22Rv1 (cell line): ENCODE results near the gene DIP2C.
"Not testable (repeated sequence)": the region's sequence is repeated elsewhere in the genome, so short reads cannot be mapped to it uniquely, and the experiment has no call there.

Experiments used
- H3K27ac ChIP-seq: fragments of 450-650 bp; 2 replicates; pipeline ENCODE4 v1.5.1; 2017
- ZFX ChIP-seq: fragments of 450-650 bp; IDR thresholded peaks from 2 replicates; pipeline ENCODE4 v1.6.1; 2017; ENCODE audit warnings: antibody characterized with exemption, borderline replicate concordance
- TF ChIP-seq, protein P1 (sequence below): fragments of 450-650 bp; IDR thresholded peaks from 2 replicates; pipeline ENCODE4 v1.5.1; 2017; ENCODE audit warnings: mild to moderate bottlenecking

Gene DIP2C

GRCh38 chr10:484441-484924, 205.0 kb downstream of the DIP2C start:
- no peak for TF ChIP-seq ZFX
- TF ChIP-seq, protein P1, sequence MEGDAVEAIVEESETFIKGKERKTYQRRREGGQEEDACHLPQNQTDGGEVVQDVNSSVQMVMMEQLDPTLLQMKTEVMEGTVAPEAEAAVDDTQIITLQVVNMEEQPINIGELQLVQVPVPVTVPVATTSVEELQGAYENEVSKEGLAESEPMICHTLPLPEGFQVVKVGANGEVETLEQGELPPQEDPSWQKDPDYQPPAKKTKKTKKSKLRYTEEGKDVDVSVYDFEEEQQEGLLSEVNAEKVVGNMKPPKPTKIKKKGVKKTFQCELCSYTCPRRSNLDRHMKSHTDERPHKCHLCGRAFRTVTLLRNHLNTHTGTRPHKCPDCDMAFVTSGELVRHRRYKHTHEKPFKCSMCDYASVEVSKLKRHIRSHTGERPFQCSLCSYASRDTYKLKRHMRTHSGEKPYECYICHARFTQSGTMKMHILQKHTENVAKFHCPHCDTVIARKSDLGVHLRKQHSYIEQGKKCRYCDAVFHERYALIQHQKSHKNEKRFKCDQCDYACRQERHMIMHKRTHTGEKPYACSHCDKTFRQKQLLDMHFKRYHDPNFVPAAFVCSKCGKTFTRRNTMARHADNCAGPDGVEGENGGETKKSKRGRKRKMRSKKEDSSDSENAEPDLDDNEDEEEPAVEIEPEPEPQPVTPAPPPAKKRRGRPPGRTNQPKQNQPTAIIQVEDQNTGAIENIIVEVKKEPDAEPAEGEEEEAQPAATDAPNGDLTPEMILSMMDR, result no peak
- H3K27ac ChIP-seq, result no peak overlapping the region

DNA sequence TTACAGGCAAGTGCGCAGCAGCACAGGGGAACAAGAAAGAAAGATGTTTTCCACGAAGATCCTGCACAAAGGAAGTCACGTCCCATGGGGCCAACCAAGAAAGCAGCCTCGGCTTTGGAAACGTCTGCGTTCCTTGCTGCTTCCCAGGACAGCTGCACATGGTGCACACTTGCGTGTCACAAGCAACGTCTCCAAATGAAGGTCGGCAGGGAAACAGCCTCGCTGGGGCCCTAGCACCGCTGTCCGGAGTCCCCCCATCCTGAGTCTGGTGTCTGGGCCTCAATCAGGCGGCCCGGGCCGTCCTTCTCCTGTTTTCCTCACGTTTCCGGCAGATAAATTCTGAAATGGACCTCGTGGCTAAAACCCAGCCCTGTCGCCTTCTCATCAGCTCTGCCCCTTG, 206.2 kb downstream of the DIP2C start:
- TF ChIP-seq ZFX, result no peak
- TF ChIP-seq, protein P1, result no peak
- H3K27ac ChIP-seq, result no peak overlapping the region

GRCh38 chr10:482848-483247, 206.6 kb downstream of the DIP2C start:
- no peak overlapping the region for H3K27ac ChIP-seq
- TF ChIP-seq, protein P1, result no peak
- no peak for TF ChIP-seq ZFX

- TF ChIP-seq, protein P1, result no peak
- no peak for TF ChIP-seq ZFX
- H3K27ac ChIP-seq, result no peak overlapping the region
Observed at GRCh38 chr10:482051-482501, 207.4 kb downstream of the DIP2C start.

DNA sequence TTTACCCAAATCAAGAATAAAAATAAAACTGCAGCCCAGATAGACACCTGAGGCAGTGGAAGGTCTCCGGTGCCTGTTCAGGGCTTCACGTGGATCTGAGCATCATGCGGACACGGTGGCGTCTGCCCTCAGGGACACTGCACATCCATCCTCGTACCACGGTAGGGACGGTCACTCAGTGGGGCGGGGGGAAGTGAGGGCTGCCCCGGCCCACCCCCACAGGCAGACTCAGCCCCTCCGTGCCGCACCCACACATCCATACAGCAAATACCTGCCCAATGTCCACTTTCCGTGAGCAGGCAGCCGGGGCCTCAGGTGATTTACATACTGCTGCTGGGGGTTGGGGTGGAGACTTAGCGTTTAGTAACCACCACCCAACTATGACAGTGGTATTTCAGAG, 207.8 kb downstream of the DIP2C start:
- TF ChIP-seq, protein P1, result no peak
- no peak for TF ChIP-seq ZFX
- H3K27ac ChIP-seq, result no peak overlapping the region

DNA sequence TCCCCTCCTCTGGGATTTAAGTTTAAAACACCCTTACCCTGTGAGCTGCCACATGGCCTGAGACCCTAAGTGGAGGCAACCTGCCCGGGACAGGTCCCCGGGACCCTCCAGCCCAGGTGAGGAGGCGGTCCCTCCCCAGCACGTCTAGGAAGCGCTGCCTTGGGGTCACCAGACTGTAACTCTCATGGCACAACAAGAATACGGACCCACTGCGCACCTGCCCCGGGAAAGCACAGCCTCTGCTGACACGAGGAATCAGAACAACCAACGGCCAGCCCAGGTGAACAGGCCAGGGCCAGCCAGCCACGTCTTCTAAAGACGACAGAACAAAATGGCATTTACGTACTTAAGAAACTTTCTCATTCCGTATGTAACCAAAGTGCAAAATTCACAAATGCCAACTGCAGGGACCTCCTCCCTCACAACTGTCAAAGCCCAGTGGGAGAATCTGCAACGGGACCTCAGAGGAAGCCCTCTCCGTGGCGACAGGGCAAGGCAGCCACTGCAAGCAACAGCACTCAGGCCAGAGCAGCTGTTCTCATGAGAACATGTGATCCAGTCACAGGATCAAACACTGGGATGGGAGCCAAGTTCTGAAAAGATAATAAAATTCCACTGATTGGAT, 208.4 kb downstream of the DIP2C start:
- TF ChIP-seq, protein P1, result no peak
- TF ChIP-seq ZFX, result no peak
- H3K27ac ChIP-seq, result no peak overlapping the region

GRCh38 chr10:480498-480927, 209.0 kb downstream of the DIP2C start:
- H3K27ac ChIP-seq, result no peak overlapping the region
- TF ChIP-seq ZFX, result no peak
- TF ChIP-seq, protein P1, result no peak

DNA sequence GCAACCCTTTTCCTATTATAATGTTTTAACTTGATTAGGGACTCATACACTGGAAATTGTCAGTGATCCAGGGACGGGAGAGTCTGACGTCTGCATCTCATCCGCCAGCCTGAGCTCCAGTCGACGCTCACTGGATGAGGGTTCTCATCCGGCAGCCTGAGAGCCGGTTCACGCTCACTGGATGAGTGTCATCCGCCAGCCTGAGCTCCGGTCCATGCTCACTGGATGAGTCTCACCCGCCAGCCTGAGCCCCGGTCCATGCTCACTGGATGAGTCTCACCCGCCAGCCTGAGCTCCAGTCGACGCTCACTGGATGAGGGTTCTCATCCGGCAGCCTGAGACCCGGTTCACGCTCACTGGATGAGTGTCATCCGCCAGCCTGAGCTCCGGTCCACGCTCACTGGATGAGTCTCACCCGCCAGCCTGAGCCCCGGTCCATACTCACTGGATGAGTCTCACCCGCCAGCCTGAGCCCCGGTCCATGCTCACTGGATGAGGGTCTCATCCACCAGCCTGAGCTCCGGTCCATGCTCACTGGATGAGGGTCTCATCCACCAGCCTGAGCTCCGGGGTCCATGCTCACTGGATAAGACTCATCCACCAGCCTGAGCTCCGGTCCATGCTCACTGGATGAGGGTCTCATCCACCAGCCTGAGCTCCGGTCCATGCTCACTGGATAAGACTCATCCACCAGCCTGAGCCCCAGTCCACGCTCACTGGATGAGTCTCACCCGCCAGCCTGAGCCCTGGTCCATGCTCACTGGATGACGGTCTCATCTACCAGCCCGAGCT, 209.6 kb downstream of the DIP2C start:
- not testable (repeated sequence) for H3K27ac ChIP-seq
